Measurements from ENCODE around the gene SLX9.

The SLX9 gene

GRCh38 chr21:44913425-44914175 is 26.2 kb upstream of the SLX9 start:
- H3K4me3 ChIP-seq (ENCODE audit: low read depth, low read length): no peak overlapping the region
- DNase-seq (ENCODE audit: low read depth): no peak

DNA sequence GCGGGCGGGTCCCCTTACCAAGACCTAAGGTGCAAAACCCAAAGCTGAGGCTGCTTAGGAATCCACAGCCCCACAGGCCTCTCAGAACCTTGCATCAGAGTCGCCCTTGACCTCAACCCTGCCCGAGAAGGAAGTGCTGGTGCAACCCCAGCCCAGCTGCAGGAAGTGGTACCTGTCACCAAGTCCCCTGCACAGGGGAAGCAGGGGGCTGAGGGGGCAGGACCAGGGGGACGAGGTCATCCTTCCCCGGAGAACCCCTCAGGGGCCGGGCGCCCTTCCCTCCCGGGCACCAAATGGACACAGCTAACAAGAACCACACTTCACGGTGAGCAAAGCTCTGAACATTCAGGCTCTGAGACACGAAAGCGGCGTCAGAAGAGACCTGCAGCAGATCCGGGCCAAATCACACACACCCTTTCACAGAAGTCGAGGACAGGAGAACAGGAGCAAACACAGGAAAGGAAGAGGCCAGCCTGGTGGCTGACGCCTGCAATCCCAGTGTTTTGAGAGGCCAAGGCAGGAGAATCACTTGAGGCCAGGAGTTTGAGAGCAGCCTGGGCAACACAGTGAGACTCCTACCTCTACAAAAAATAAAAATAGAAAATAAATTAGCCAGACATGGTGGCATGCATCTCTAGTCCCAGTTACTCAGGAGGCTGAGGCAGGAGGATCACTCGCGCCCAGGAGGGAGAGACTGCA is 25.5 kb upstream of the SLX9 start:
- no peak for DNase-seq (ENCODE audit: low read depth)
- H3K4me3 ChIP-seq (ENCODE audit: low read depth, low read length): no peak overlapping the region

GRCh38 chr21:44916965-44917364 is 22.9 kb upstream of the SLX9 start:
- H3K4me3 ChIP-seq (ENCODE audit: low read depth, low read length): no peak overlapping the region
- no peak for DNase-seq (ENCODE audit: low read depth)

- H3K4me3 ChIP-seq (ENCODE audit: low read depth, low read length): no peak overlapping the region
- no peak for DNase-seq (ENCODE audit: low read depth)
Observed at GRCh38 chr21:44917446-44918106, 22.3 kb upstream of the SLX9 start.

- H3K4me3 ChIP-seq (ENCODE audit: low read depth, low read length): no peak overlapping the region
- no peak for DNase-seq (ENCODE audit: low read depth)
Observed at GRCh38 chr21:44918107-44918470, 21.7 kb upstream of the SLX9 start.

- H3K4me3 ChIP-seq (ENCODE audit: low read depth, low read length): no peak overlapping the region
- DNase-seq (ENCODE audit: low read depth): no peak
Observed at GRCh38 chr21:44918581-44919033, 21.2 kb upstream of the SLX9 start.

- no peak for DNase-seq (ENCODE audit: low read depth)
- H3K4me3 ChIP-seq (ENCODE audit: low read depth, low read length): no peak overlapping the region
Observed at GRCh38 chr21:44919111-44919912, 20.5 kb upstream of the SLX9 start.

GRCh38 chr21:44919913-44920693 is 19.7 kb upstream of the SLX9 start:
- H3K4me3 ChIP-seq (ENCODE audit: low read depth, low read length): no peak overlapping the region
- DNase-seq (ENCODE audit: low read depth): no peak

GRCh38 chr21:44920694-44921604 is 18.9 kb upstream of the SLX9 start, which contains the start of gene ITGB2:
ITGB2 (minus strand) TSS chr21:44920899; CDS start chr21:44910782, 10,117 bp downstream.
- no peak within 1 kb of the TSS for H3K4me3 ChIP-seq (ENCODE audit: low read depth, low read length)
- no peak for DNase-seq (ENCODE audit: low read depth)

GRCh38 chr21:44921928-44922327 is 17.9 kb upstream of the SLX9 start:
- H3K4me3 ChIP-seq (ENCODE audit: low read depth, low read length): no peak overlapping the region
- DNase-seq (ENCODE audit: low read depth): no peak

DNA sequence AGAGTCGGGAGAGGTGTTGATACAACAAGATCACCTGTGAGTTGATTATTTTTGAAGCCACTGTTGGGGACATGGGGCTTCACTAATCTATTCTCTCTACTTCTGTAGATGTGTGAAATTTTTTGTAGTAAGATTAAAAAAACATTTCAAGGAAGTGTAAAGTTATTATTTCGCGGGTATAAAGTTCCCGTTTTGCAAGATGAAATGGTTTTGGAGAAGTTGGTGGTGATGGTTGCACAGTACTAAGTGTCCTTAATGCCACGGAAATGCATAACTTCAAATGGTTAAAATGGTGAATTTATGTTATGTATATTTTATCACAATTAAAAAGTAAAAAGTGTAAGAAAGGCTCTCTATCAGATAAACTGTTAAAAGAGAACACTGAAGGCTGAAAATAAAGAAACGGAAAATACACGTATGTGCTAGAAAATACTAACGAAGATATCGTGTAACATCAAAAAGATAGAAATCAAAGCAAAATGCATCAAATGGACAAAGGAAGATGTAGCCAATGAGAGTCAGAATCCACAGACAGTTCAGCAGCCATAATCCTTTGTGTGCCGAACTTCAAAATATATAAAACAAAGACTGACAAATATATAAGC is 16.2 kb upstream of the SLX9 start:
- no peak for DNase-seq (ENCODE audit: low read depth)
- H3K4me3 ChIP-seq (ENCODE audit: low read depth, low read length): no peak overlapping the region

DNA sequence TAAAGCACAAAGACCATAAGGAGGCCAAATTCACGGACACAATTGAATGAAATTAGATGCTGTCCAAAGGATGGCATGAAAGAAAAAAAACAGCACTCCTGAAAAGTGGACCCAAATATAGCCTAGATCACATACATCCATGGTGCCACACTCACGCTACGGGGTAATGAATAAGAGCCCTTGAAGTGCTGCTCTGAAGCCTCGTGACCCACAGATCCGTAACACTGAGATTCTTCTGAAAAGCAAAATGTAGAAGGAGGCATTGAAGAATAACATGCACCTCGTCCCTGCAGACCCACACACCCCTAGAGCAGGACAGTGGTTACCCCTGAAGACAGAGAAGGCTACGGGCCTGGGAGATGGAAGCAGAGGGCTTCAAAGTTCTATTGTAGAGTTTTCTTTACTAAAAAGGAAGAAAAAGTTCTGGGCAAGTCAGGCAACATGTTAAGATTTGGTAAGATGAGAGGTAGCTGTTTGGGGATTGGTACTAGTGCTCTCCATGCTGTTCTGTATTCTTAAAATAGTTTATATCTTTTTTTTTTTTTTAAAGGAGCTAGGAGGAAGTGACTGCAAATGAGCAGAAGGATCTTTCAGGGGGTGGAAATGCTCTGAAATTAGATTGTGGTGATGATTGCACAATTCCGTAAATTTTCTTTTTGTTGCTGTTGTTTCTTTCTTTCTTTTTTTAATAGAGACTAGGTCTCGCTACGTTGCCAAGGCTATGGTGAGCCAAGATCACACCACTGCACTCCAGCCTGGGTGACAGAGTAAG is 15.0 kb upstream of the SLX9 start:
- H3K4me3 ChIP-seq (ENCODE audit: low read depth, low read length): no peak overlapping the region
- DNase-seq (ENCODE audit: low read depth): peak; percentile 33

GRCh38 chr21:44925378-44925755 is 14.5 kb upstream of the SLX9 start:
- no peak overlapping the region for H3K4me3 ChIP-seq (ENCODE audit: low read depth, low read length)
- DNase-seq (ENCODE audit: low read depth): no peak

DNA sequence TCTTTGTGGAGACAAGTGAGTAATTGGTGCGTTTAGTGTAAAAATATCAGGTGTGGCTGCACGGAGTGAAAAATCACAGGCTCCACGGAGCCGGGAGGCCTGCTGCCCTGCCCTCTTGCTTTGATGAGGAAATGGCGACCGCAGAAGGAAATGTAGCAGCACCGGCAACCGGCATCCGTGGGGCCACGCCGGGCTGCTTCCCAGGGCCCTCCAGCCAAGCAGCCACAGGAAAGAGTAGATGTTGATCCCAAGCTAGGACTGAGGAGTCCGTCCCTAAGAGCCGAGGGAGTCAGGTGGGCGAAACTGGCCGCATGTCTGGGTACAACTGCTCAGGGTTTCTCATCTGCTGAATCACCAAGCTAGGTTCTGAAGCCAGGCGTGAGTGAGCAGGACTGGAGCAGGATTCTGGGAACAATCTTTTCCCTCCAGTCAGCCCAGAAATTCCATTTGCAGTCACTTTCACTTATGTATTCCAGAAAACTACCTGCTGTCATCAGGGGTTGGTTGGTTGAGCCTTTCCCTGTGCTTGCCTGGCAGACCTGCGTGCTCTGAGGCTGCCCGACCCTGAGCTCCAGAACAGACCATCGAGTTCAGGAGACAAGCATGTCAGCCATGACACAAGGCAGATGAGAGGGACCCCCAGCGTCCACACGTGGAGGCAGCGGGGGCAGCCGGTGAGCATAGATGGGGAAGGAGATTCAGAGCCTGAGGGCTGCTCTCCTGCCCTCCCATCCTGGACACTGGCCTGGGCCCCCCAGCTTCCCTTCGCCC is 13.3 kb upstream of the SLX9 start:
- peak; percentile 16 for DNase-seq (ENCODE audit: low read depth)
- H3K4me3 ChIP-seq (ENCODE audit: low read depth, low read length): no peak overlapping the region

DNA sequence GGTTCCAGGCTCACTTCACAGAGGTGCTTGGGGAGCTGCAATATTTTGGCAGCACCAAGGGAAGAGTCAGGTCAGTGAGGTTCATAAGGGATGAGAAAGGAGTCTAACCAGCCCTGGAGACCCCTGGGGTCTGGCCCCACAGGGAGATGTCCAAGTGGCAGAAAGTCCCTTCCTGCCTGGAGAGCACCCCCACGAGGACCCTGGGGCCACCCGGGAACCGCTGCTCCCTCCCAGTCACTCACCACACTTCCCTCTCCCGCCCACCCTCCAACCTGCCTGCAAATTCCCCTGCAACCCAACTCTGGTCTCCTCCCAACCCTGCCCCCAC is 12.6 kb upstream of the SLX9 start:
- no peak overlapping the region for H3K4me3 ChIP-seq (ENCODE audit: low read depth, low read length)
- DNase-seq (ENCODE audit: low read depth): no peak

All from skeletal muscle cell (primary cell).